IPS-NIHi7 (cell line): Measurements from ENCODE around the gene CD7.

ENCODE experiments used
- DNase-seq: peaks from one replicate; pipeline ENCODE4 v3.0.0; 2012; ENCODE audit warnings: mixed read lengths; ENCODE audit errors: extremely low spot score

Gene CD7

DNA sequence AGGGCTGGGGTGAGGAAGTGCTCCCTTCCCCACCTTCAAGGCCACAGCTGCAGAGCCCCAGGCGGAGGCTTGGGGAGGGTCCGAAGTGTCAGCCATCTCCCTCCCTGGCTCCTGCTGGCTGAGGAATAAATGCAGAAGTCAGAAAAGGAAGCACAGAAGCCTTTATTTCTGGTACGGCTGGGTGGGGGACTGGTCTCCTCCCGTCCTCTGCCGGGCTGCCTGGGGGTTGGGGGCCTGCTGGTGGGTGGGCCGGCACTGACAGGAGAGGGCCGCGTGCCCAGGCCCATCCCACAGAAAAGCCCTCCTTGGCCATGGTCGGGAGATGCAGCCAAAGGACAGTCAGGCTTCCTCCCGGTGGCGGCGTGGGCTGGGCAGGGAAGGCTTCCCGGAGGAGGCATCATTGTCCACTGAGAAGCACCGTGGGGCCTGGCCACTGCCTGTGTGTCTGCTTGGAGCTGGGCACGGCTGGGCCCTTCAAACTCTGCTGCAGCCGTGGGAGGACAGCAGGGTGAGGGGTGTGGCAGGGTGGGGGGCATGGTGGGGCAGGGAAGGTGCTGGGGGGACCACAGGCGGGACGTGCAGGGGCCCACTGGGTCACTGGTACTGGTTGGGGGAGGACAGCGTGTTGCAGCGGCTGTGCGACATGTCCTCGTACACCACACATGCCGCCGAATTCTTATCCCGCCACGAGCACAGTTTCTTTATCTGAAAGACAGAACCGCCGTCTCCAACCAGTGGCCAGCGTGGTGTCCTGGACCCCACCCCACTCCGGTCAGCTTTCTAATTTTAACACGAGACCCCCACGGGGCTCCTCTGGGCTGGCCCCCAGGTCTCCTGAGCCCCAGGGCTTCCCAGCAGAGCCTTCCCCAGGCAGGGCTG is 2.4 kb downstream of the CD7 start:
- no peak for DNase-seq

DNA sequence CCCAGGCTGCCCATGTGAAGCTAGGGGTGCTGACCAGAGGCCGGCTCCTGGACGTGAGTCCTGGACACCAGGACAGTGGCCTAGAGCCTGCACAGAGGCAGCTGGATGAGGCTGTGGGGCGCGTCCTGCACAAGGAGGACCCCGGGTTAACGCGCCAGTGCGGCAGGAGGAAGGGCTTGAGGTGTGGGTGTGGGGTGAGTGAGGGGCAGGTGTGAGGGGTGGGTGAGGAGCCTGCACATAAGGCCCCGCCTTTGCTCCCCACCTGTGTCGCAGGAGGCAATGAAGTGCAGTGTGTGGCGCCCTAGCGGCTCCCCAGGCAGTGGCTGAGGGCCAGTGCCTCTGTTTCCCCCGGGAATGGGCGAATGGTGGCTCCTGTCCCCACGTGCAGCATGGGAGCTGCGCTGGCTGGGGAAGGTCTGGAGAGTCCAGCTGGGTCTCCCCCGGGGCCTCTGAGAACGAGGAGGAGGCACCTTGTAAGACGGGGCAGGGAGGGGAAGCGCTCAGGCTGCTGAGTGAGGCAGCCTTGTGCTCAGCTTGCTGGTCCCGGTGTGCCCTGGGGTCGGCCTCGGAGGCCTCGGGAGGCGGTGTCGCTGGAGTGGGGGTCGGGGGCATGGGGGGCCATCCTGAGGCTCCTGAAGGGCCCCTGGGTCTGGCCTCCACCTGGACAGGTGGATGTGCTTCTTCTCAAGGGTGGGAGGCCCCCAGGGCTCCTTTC is 3.2 kb downstream of the CD7 start:
- no peak for DNase-seq

DNA sequence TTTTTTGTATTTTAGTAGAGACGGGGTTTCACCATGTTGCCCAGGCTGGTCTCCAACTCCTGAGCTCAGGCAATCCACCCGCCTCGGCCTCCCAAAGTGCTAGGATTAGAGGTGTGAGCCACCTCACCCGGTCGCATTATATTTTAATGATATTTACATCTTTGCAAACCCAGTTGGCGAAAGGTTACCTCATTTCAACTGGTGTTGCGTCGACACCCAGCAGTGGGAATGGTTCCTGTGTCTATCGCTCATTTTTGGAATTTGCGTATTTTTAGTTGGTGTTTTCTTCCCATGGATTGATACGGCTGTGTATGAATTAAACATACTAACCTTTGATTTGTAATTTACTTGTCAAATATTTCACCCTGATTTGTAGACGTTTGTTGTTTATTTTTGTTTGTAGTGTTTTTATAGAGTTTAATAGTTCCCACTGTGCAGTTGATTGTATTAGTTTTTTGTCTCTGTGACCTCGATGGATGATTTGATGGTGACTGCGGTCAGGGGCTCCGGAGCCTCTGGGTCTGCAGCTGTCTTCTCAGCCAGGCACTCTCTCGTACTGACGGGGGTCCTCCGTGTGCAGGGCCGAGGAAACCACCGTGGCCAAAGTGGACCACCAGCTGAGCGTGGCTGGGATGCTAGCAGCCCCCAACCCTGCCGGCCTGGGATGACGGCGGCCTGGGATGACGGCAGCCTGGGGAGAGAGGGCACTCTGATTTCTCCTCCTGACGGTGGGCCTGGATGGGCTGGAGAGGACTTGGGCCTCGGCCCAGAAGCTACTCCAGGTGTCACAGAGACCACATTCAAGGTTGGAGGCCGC is 4.0 kb downstream of the CD7 start:
- no peak for DNase-seq

DNA sequence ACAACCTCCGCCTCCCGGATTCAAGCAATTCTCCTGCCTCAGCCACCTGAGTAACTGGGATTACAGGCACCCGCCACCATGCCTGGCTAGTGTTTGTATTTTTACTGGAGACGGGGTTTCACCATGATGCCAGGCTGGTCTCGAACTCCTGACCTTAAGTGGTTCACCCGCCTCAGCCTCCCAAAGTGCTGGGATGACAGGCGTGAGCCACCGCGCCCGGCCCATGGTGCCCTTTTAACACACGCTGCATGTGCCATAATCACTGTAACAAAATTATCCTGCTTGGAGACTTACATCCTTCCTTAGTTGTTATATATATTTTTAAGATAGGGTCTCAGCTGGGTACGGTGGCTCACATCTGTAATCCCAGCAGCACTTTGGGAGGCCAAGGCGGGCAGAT is 5.4 kb downstream of the CD7 start:
- no peak for DNase-seq

DNA sequence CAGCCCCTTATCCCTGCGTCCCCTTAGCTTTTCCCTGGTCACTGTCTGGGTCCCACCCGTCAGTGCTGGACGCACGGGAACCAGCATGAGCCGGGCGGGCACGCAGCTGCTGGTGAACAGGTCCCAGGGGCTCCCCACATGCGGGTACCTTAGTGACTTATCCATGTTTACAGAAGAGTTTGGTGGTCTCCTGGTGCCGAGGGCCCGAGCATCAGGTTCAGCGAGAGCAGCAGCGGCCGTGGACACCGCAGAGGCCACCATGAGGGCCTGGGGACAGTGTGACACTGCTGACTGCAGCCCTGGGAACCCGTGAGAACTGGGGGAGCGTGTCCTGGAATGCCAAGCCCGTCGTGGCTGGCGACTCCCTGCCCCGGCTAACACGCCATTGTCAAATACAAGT is 6.5 kb downstream of the CD7 start:
- no peak for DNase-seq

DNA sequence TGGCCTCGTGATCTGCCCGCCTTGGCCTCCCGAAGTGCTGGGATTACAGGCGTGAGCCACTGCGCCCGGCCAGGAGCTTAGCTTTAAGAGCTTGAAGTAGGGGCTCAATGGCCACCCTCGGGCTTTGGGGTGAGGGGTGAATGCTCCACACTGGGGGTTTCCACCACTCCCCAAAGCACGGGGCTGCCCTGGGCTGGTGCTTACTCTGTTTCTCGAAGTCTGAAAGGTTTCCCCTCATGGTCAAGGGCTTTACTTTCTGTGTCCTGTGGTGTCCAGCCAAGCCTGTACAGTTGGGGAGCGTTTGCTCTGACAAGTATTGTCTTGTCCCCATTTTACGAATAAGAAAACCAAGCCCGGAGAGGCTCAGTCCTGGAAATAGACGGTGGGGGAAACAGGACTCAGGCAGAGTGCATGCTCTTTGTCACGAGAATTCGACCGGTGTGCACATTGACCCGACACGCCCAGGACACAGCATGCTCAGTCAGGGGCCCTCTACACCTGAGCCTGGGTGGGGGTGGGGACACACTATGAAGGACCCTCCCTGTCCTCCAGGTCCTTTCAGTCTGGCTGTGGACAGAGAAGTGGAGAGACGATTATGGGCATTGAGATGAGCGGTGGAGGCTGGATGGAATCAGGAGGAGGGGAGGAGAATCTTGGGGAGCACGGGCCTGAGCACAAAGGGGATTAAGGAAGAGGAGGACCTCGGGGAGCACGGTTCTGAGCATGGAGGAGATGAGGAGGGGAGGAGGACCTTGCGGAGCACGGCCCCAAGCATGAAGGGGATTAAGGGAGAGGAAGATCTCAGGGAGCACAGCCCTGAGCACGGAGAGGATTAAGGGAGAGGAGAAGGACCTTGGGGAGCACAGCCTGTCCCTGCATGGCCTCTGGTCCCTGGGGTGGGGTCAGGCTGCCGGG is 7.5 kb downstream of the CD7 start:
- no peak for DNase-seq

DNA sequence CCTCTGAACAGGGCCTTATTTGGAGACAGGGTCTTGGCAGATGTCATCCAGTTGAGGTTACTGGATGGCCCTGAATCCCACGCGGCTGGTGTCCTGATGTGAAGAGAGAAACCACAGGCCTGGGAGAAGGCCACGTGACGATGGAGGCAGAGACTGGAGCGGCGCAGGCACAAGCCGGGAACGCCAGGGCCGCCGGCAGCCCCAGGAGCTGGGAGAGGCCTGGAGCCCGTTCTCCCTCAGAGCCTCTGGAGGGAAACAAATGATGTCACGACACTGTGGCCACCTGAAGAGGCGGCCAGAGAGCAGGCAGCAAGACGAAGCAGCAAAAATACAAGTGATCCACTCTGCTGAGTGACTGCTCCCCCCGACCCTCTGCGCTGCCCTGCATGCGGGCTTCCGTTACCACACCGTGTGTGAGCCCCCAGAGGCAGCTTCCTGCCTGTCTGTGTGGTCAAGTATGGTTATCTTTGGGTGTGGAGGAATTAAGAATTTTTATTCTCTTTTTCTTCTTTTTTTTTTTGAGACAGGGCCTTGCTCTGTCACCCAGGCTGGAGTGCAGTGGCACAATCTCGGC is 11.6 kb downstream of the CD7 start:
- no peak for DNase-seq

DNA sequence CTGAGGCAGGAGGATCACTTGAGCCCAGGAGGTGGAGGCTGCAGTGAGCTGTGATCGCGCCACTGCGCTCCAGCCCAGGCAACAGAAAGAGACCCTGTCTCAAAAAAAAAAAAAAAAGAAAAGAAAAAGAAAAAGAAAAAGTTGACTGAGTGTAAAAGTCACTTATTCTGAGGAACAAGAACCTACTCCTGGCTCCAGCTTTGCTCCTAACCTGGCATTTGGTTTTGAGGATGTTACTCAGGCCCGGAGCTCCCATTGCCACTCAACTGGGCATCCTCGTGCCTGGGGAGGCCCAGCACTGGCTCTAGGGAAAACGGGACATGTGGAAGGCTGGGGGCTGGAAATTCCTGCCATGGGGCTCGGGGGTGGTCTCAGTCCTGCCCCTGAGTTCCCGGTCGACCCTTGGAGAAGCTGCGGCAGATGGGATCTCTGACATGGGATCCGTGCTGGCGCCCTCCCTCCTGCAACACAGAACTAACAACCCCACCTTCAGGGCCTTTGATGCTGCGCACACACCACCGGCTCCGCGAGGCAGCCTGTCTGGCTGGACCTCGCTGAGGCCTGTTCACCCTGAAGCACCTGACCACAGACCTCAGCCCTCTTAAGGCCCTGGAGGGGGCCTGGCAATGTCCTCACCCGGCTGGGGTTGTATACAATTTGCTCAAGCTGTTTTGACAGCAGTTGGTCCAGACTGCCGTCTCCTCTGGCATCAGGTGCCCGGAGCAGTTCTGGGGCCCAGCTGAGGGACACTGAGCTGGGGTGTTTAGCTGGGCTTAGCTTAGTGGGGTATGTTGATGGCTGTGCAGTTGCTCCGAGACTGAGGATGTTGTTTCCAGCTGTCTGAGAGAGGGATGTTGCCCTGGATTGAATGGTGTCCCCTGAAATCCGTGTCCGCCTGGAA is 12.3 kb downstream of the CD7 start:
- DNase-seq = no peak

DNA sequence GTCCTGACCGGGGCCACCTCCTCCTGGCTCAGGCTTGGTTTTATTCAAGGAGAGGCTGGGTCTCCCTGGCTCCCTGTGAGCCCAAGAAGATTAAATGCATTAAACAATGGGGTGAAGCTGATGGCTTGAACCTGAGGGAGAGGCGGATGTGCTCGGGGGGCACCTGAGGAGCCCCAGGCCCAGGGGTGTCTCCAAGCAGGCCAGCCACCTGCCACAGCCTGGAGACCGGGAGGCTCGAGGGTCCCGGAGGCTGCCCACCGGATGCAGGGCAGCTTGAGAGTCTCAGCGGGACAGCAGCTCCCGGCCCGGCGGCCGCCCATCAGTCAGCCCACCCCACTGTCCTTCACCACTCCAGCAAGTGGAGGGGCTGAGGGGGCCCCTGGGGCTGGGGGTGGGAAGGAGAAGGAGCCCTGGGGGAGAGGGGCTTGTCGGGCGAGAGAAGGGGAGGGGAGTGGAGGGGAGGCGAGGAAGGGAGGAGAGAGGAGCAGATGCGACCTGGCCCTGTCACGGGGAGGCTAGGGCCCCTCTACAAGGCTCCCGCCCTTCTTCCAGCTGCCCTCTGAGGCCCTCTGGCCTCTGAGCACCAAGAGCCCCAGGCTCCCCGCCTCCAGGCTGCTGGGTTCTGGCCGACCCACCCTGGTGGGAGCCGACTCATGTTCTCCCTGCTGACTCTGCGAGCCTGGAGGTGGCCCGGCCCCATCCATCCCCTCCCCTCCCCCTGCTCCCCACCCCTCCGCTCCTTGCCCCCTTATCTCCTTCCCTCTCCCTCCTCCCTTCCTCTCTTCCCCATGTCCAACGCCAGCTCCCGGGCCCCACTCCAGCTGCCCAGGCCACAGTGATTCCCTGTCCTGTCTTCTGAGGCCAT is 13.2 kb downstream of the CD7 start:
- no peak for DNase-seq

DNA sequence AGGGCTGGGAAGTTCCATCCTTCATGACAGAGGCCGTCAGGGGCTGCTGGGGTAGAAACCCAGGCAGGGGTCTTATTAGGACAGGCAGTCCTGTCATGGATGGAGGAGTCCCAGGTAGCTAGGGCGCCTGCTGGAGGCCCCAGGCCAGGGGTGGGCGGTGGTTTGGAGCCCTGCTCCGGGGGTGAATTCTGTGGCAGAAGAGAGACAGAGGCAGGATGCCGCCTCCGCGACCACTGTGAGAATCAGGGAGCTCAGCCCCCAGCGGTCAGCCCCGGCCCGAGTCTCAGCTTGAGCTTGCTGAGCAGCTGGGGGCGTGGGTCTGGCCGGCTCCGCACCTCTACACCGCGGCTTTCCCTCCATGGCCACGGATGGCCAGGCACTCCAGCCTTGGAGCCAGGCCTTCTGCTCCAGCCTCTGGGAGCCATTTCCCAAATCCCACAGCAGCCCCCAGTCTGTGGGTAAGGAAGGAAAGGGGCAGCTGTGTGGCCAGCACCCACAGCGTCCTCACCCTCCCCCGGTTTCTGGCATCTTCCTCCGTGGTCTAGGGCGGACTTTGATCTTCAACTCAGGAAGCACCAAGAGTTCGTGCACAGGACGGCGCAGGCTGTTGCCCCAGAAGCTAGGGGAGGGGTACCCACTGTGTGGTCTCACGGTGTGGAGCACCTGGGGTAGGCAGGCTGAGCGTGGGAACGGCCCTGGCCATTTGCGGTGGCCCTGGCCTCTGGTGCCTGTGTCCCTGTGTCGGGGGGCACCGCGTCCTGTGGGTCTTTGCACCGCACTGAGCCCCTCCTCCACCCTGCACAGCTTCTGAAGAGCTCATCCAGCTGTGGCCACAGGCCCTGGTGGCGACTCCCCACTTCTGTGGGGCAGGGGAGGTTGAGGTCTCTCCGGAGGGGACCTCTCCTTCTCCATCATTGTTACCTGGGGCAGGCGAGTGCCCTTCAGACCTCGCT is 14.1 kb downstream of the CD7 start:
- DNase-seq = no peak

DNA sequence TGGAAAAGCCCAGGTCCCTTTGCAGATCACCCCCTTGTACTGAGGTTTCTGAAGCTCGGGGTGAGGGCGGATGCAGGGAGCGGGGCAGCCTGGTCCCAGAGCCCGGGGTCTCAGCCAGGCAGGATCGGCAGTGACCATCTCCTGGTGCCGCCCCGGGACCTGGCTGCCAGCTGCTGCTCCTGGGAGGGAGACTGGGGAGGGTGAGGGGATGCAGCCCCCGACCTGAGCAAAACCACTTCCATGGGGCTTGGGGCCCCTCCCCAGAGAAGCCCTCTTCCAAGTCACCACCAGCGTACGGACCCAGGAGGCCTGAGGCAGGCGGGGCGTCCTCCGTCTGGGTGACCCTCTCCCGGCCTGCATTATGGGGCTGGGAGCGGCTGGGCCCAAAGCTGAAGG is 14.8 kb downstream of the CD7 start:
- no peak for DNase-seq

DNA sequence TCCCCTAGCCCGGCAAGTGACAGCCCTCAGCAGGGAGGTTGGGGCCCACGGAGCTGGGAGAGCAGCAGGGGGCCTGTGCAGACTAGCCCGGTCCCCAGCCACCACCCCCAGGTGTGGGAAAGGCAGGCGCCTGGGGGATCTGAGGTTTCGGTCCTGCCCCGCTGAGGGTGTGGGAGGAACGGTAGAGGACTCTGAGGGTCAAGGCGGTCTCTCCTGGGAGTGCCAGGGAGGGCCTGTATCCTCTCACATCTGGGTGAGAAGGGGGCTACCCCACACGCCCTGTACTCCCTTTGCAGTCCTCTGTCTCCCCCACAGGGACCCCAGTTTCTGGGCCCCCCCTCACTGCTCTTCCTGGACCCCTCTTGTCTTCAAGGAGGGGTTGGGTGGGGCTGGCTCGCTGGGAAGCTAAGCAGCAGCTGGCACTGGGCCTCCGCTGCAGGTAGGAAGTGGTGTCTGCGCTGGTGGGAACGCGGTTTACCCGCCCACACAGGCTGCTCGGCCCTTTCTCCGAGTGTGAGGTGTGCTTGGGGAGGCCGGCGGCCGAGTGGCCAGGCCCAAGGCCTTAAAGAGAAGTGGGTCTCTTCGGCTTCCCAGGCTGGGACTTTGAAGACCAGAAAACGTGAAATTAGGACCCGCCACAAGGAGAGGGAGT is 15.4 kb downstream of the CD7 start:
- DNase-seq = no peak

DNA sequence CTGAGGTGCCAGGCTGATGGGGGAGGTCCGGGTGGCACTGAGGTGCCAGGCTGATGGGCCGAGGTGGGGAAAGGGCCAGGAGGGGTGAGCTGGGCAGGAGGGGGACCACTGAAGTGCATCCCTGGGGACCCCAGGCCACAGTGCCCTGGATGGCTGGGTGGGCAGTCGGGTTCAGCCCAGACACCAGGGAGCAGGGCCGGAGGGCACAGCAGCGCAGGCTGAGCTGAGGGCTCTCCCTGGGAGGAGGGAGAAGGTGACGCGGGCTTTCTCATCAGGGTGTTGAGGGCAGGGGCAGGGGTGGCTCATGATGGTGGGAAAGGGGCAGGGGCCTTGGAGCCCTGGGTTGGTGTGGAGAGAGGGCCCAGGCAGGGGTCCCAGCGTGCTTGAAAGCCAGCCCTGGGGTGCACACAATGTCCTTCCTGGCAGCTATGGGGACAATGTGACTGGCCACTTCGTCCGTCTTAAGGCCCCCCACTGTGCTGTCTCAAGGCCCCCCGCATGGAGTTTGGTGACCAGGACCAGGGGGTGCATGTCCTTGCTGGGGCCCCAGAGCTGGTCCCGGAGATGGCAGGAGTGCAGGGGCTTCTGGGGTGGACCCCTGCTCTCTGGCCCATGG is 16.0 kb downstream of the CD7 start:
- no peak for DNase-seq

DNA sequence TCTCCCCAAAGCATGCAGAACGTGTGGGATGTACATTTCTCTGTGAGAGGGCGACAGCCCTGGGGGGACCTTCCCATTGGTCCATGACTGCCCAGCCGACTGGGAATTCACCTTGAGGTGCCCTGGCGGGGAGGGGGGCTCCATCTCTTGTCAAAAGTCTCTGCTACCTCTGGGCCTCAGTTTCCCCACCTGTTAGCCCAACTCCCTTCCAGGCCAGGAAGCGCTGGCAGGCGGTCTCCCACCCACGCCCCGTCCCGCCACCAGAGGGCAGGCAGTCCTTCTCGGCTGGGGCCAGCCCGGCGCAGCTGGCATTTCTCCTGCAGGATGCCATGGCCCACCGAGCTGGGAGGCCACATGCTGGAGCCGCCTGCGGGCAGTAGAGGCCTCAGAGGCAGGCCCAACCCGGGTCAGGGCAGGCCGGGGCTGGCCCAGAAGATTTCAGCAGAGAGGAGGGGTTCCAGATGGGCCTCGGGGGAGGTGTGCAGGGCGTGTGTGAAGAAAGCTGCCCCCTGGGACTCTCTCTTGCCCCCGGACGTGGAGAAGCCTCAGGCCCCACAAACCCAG is 16.6 kb downstream of the CD7 start:
- peak; percentile 78 for DNase-seq

DNA sequence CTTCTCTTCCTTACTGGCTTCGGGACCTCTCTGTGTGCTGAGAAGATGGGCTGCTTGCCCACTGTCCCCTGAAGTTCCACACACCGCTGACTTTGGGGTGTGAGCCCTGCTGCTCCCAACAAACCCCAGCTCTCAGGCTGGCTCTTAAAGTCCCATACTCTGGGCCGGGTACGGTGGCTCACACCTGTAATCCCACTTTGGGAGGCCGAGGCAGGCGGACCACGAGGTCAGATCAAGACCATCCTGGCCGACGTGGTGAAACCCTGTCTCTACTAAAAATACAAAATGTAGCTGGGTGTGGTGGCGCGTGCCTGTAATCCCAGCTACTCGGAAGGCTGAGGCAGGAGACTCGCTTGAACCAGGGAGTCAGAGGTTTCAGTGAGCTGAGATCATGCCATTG is 17.2 kb downstream of the CD7 start:
- DNase-seq = no peak

DNA sequence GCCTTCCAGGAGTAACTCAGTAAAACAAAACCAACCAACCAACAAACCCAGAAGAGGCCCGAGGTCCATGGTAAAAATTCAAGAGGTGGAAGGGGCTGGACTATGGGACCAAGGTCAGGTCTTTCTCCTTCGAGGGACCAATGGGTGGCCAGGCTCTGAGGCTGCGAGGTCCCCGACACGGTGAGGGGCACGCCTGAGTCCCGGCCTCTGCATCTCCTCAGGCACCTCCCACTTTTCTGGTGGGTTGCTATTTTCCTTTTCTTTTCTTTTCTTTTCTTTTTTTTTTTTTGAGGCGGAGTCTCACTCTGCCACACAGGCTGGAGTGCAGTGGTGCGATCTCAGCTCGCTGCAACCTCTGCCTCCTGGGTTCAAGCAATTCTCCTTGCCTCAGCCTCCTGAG is 18.0 kb downstream of the CD7 start:
- no peak for DNase-seq
